ENCODE data around the gene ANKS3. TPM values are rescaled to one million over a fixed set of nuclear protein-coding genes. Genes with fewer than 3 reads are reported as not detected.

Gene ANKS3
- total and polyA plus RNA-seq, 2 donors (not counting 3 experiments of a cell fraction or from before 2014, with no cell fraction given) = 13.9 to 24.0 TPM

GRCh38 chr16:4745274-4745569, 11.2 kb upstream of the ANKS3 start:
- Histone ChIP-seq H2AFZ (ENCODE audit: low read depth, low read length) (no peak overlapping the region), H4K20me1 (replicated peaks; ENCODE audit: control insufficient read depth, extremely low read depth, insufficient read depth, low read length) (no peaks in the 10 kb centered on the region), H3K9me3 (replicated peaks; ENCODE audit: control insufficient read depth, insufficient read depth, low read length) (no peaks in the 10 kb centered on the region), H3K36me3 (ENCODE audit: control insufficient read depth in 2 of 2, extremely low read depth in 1 of 2, insufficient read depth in 2 of 2, low read length in 2 of 2) (no peaks in the 10 kb centered on the region), H3K9me1 (replicated peaks; ENCODE audit: control insufficient read depth, extremely low read depth, insufficient read depth, low read length) (no peaks in the 10 kb centered on the region), H3K27me3 (ENCODE audit: control insufficient read depth in 2 of 2, insufficient read depth in 2 of 2, low read length in 2 of 2) (no peaks in the 10 kb centered on the region), H3K4me2 (ENCODE audit: insufficient read depth, low read length) (no peak overlapping the region), H3K79me2 (ENCODE audit: control insufficient read depth, insufficient read depth, low read length) (no peaks in the 10 kb centered on the region), H3K27ac (ENCODE audit: insufficient read depth, low read depth, low read length) (no peak overlapping the region), H3K4me1 (ENCODE audit: control insufficient read depth, extremely low read depth, insufficient read depth, low read length) (no peaks in the 10 kb centered on the region), H3K9ac (replicated peaks; ENCODE audit: extremely low read depth, insufficient read depth, low read length) (no peak overlapping the region), H3K4me3 (replicated peaks in 1 of 3; ENCODE audit: insufficient read depth in 1 of 3, low read depth in 1 of 3, low read length in 3 of 3) (no peak overlapping the region)
- TF ChIP-seq GATA2 (IDR thresholded peaks at IDR 0.05; ENCODE audit: insufficient read depth, insufficient read length, low read depth, low read length) (no peak), POLR2AphosphoS5 (IDR thresholded peaks at IDR 0.05; ENCODE audit: insufficient read depth, low read depth, low read length) (no peak), JUN (IDR thresholded peaks at IDR 0.05; ENCODE audit: borderline replicate concordance, insufficient read depth, insufficient read length, low read depth) (no peak), FOS (IDR thresholded peaks at IDR 0.05; ENCODE audit: borderline replicate concordance, insufficient read depth, low read length) (no peak), MYC (IDR thresholded peaks at IDR 0.05; ENCODE audit: low read depth, low read length) (no peak), CTCF (IDR thresholded peaks at IDR 0.05; ENCODE audit: extremely low read depth in 1 of 2, insufficient read depth in 1 of 2, low read depth in 1 of 2, low read length in 2 of 2) (no peak), MAX (IDR thresholded peaks at IDR 0.05; ENCODE audit: insufficient read depth, insufficient read length) (no peak), EZH2 (IDR thresholded peaks at IDR 0.05; ENCODE audit: borderline replicate concordance, low read depth, low read length, severe bottlenecking) (no peak), POLR2A (IDR thresholded peaks at IDR 0.05; ENCODE audit: low read depth, low read length) (no peak)
- DNase-seq (ENCODE audit: low read depth, low spot score) (no peak), FAIRE-seq (no peak)
- CTCF ChIA-PET = no interaction called here
- dilution Hi-C loops (cut with MboI; ENCODE audit: extremely low pct_ligation_motif_present, low sequenced_read_pairs) (no loop called here), intact Hi-C loops (cut with micrococcal nuclease) (no loop called here)
- no TSS peak for BruUV-seq (replicated peaks)
- POLR2A ChIA-PET = no interaction called here
